ENCODE data around the gene KLHL29. TPM values are rescaled to one million over a fixed set of nuclear protein-coding genes. Genes with fewer than 3 reads are reported as not detected.

The KLHL29 gene
- total and polyA plus RNA-seq, 9 donors = 3.0 to 6.6 (median 3.9) TPM

GRCh38 chr2:23351388-23352141 lies 33.4 kb upstream of the KLHL29 start:
- no peaks in the 10 kb centered on the region for H3K9me3 ChIP-seq
- TF ChIP-seq CTCF (IDR thresholded peaks at IDR 0.05) (peak; percentile 69 to 75 (median 75)), POLR2A (IDR thresholded peaks at IDR 0.05) (no peak)
- no peaks in the 10 kb centered on the region for H3K36me3 ChIP-seq
- no peak overlapping the region for H3K4me3 ChIP-seq
- H3K27ac ChIP-seq = peak overlapping the region in 1 of 2 donors; percentile 36
- intact Hi-C loops (cut with DNase I) = no loop called here
- WGBS, 3 donors = 5 to 11% (median 5%) methylated on average over 37 of the region's 37 CpGs
- H3K4me1 ChIP-seq (ENCODE audit: insufficient read depth) = peaks cover 4% of the 10 kb centered on the region
- no peaks in the 10 kb centered on the region for H3K27me3 ChIP-seq
- DNase-seq = peak; percentile 86 to 93 (median 88)

GRCh38 chr2:23354554-23354953 lies 30.4 kb upstream of the KLHL29 start:
- Histone ChIP-seq H3K36me3 (no peaks in the 10 kb centered on the region), H3K27ac (no peak overlapping the region), H3K4me3 (no peak overlapping the region), H3K27me3 (no peaks in the 10 kb centered on the region), H3K4me1 (ENCODE audit: insufficient read depth) (peaks cover 4% of the 10 kb centered on the region), H3K9me3 (no peaks in the 10 kb centered on the region)
- WGBS, 3 donors = 94 to 95% (median 95%) methylated on average over 6 of the region's 6 CpGs
- TF ChIP-seq POLR2A (IDR thresholded peaks at IDR 0.05) = no peak
- TF ChIP-seq EP300 (IDR thresholded peaks at IDR 0.05) = no peak
- no peak for TF ChIP-seq CTCF (IDR thresholded peaks at IDR 0.05)
- intact Hi-C loops (cut with DNase I) = no loop called here
- no peak for DNase-seq

- no peaks in the 10 kb centered on the region for H3K9me3 ChIP-seq
- H3K4me3 ChIP-seq = no peak overlapping the region
- no peaks in the 10 kb centered on the region for H3K36me3 ChIP-seq
- TF ChIP-seq POLR2A (IDR thresholded peaks at IDR 0.05) (no peak), CTCF (IDR thresholded peaks at IDR 0.05) (no peak), EP300 (IDR thresholded peaks at IDR 0.05) (no peak)
- H3K4me1 ChIP-seq (ENCODE audit: insufficient read depth) = peaks cover 4% of the 10 kb centered on the region
- intact Hi-C loops (cut with DNase I) = no loop called here
- no peaks in the 10 kb centered on the region for H3K27me3 ChIP-seq
- WGBS, 3 donors = 68 to 82% (median 79%) methylated on average over 4 of the region's 4 CpGs
- H3K27ac ChIP-seq = no peak overlapping the region
- no peak for DNase-seq
These were observed 30.0 kb upstream of the KLHL29 start for GRCh38 chr2:23355001-23355400.

GRCh38 chr2:23356711-23357110 lies 28.3 kb upstream of the KLHL29 start:
- no peak for TF ChIP-seq CTCF (IDR thresholded peaks at IDR 0.05)
- no peak for TF ChIP-seq EP300 (IDR thresholded peaks at IDR 0.05)
- no peak for DNase-seq
- WGBS, 3 donors = 94 to 96% (median 94%) methylated on average over 9 of the region's 9 CpGs
- no peak overlapping the region for H3K27ac ChIP-seq
- no peak overlapping the region for H3K4me3 ChIP-seq
- intact Hi-C loops (cut with DNase I) = no loop called here
- H3K4me1 ChIP-seq (ENCODE audit: insufficient read depth) = no peaks in the 10 kb centered on the region
- H3K36me3 ChIP-seq = no peaks in the 10 kb centered on the region
- no peaks in the 10 kb centered on the region for H3K9me3 ChIP-seq
- no peaks in the 10 kb centered on the region for H3K27me3 ChIP-seq

Data from ovary (tissue), 9 donors.